ENCODE measurements around the gene GSTO2. TPM values are rescaled to one million over a fixed set of nuclear protein-coding genes. Genes with fewer than 3 reads are reported as not detected.

The GSTO2 gene
- total and polyA plus RNA-seq, 2 of the 4 experiments (the other 2 are of a cell fraction), result 1.4 to 2.3 TPM

GRCh38 chr10:104284846-104285245 lies 15.9 kb downstream of the GSTO2 start:
- Histone ChIP-seq H2BK120ac (ENCODE audit: low read depth, low read length) (no peak overlapping the region), H3K4ac (ENCODE audit: low read depth, low read length) (no peak overlapping the region), H2BK20ac (ENCODE audit: low read depth, low read length) (no peak overlapping the region), H2BK5ac (ENCODE audit: low read depth, low read length, poor library complexity, severe bottlenecking) (no peak overlapping the region), H3K9me3 (ENCODE audit: control insufficient read depth, insufficient read depth, low read length) (no peaks in the 10 kb centered on the region), H3K79me1 (ENCODE audit: low read depth in 1 of 2, low read length in 2 of 2) (no peaks in the 10 kb centered on the region), H3K18ac (ENCODE audit: low read depth, low read length) (no peak overlapping the region), H2AK5ac (ENCODE audit: low read depth, low read length) (no peak overlapping the region), H4K20me1 (ENCODE audit: insufficient read depth, low read length) (no peaks in the 10 kb centered on the region), H2AK9ac (replicated peaks; ENCODE audit: low read depth, low read length, poor library complexity) (peak overlapping the region; percentile 37), H3K4me2 (ENCODE audit: low read depth, low read length) (no peak overlapping the region), H3K4me3 (ENCODE audit: insufficient read depth, low read depth, low read length) (no peak overlapping the region), H3K23ac (ENCODE audit: low read depth, low read length) (no peak overlapping the region), H4K8ac (ENCODE audit: low read depth in 2 of 2, low read length in 2 of 2) (no peak overlapping the region), H3K9ac (ENCODE audit: low read depth, low read length) (no peak overlapping the region), H2AFZ (replicated peaks; ENCODE audit: low read length, poor library complexity) (no peak overlapping the region), H3K4me1 (ENCODE audit: control insufficient read depth, insufficient read depth, low read length) (no peaks in the 10 kb centered on the region; the same call in 1 of the 2 replicates), H3K36me3 (ENCODE audit: control insufficient read depth, insufficient read depth, low read length) (no peaks in the 10 kb centered on the region), H4K5ac (ENCODE audit: low read depth, low read length) (no peak overlapping the region), H3K27ac (ENCODE audit: insufficient read depth, low read length) (no peak overlapping the region), H3K14ac (replicated peaks; ENCODE audit: low read depth, low read length) (no peak overlapping the region), H4K91ac (ENCODE audit: insufficient read depth, low read depth, low read length) (no peak overlapping the region), H3K56ac (ENCODE audit: extremely low read depth, insufficient read depth, low read length) (no peak overlapping the region), H3K27me3 (ENCODE audit: control insufficient read depth, insufficient read depth, low read length) (no peaks in the 10 kb centered on the region), H3K9me1 (ENCODE audit: insufficient read depth, low read length) (no peaks in the 10 kb centered on the region), H2BK15ac (ENCODE audit: low read depth, low read length) (no peak overlapping the region)
- no TSS peak for BruUV-seq (replicated peaks)
- ChIA-PET POLR2A (ENCODE audit: unreplicated experiment) (no interaction called here), CTCF (no interaction called here)
- DNase-seq (no peak), ATAC-seq (ENCODE audit: low read depth) (no peak)
- dilution Hi-C loops (cut with HindIII; ENCODE audit: low sequenced_read_pairs, unreplicated experiment) (no loop called here), intact Hi-C loops (cut with micrococcal nuclease) (no loop called here), in situ Hi-C loops (cut with MboI; ENCODE audit: low sequenced_read_pairs) (no loop called here)
- TF ChIP-seq NFE2L2 (IDR thresholded peaks at IDR 0.05; ENCODE audit: low read depth, low read length) (no peak), MAFK (IDR thresholded peaks at IDR 0.05; ENCODE audit: low read depth, low read length) (no peak), RCOR1 (IDR thresholded peaks at IDR 0.05; ENCODE audit: insufficient replicate concordance, low read length) (no peak)
- WGBS, 2 experiments (ENCODE audit: extremely low coverage in 2 of 2, insufficient read length in 1 of 2), result 90% methylated on average over 2 of the region's 7 CpGs; no CpG with 5 or more reads in 1 of the 2 experiments

Measured in IMR-90 (cell line).